Upper lobe of left lung (tissue), 4 donors: ENCODE measurements around the gene KCNG2.

Experiments used
- EP300 ChIP-seq, 4 donors: sonication (generic); formaldehyde crosslinking; IDR thresholded peaks; one replicate each; pipeline ENCODE4 v1.5.1; 2017; ENCODE audit warnings: antibody characterized with exemption in 4 of 4, control low read depth in 2 of 4
- POLR2A ChIP-seq, 4 donors: fragments of 450-650 bp; IDR thresholded peaks; one replicate each; pipeline ENCODE4 v1.5.1; 2016 to 2017; ENCODE audit warnings: antibody characterized with exemption in 4 of 4, mild to moderate bottlenecking in 2 of 4
- TF ChIP-seq, protein P1 (sequence below), 6 experiments: fragments of 450-650 bp in 4 of 6; fragments of 200-600 bp in 2 of 6; sonication (generic) in 2 of 6; IDR thresholded peaks; one replicate each; pipeline ENCODE4 v1.5.1; 2016 to 2019; ENCODE audit warnings: antibody characterized with exemption in 6 of 6

- TF ChIP-seq, protein P1, sequence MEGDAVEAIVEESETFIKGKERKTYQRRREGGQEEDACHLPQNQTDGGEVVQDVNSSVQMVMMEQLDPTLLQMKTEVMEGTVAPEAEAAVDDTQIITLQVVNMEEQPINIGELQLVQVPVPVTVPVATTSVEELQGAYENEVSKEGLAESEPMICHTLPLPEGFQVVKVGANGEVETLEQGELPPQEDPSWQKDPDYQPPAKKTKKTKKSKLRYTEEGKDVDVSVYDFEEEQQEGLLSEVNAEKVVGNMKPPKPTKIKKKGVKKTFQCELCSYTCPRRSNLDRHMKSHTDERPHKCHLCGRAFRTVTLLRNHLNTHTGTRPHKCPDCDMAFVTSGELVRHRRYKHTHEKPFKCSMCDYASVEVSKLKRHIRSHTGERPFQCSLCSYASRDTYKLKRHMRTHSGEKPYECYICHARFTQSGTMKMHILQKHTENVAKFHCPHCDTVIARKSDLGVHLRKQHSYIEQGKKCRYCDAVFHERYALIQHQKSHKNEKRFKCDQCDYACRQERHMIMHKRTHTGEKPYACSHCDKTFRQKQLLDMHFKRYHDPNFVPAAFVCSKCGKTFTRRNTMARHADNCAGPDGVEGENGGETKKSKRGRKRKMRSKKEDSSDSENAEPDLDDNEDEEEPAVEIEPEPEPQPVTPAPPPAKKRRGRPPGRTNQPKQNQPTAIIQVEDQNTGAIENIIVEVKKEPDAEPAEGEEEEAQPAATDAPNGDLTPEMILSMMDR (IDR thresholded peaks at IDR 0.05) = no peak
- TF ChIP-seq POLR2A (IDR thresholded peaks at IDR 0.05) (no peak), EP300 (IDR thresholded peaks at IDR 0.05) (no peak)
These were observed 40.9 kb upstream of the KCNG2 start for GRCh38 chr18:79756826-79757225.
